ENCODE measurements around the gene IRF2BP2. TPM values are rescaled to one million over a fixed set of nuclear protein-coding genes. Genes with fewer than 3 reads are reported as not detected.

IRF2BP2 gene
- total and polyA plus RNA-seq, 2 of the 13 experiments (the other 11 are each of a cell fraction or from before 2014, with no cell fraction given) = 140 to 147 TPM

DNA sequence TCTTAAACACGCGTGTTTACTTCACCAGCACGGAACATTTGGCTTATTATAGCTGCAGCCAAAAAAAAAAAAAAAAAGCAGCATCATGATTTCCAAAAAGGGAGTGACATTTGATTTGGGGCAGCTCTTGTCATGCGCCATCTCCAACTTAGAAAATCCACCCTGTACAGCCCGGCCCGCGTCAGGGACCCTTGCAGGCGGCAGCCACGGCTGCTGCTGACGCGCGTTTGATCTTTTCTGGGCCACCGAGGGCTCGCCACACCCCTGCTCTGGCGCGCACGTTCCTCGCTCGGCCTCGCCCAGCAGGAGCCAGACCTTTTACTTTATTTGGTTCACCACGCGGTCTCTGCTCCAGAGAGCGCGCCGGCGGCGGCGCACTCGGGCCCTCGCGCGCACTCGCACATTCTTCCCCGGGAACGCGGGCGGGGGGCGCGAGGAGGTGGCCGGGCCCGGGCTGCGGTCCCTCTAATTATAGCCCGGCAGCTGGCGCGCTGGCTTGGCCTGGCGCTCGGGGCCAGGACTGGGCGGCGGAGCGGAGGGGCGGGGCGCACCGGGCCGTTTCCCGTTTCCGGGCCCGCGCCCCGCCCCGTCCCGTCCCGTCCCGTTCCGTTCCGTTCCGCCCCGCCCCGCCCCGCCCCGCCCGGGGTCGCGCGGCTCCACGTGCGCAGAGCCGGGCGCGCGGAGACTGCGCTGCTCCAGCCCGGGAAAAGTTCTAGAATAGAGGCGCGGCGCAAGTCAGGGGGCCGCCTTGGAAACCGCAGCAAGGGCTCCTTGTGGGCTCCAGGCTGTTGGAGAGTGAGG lies 10.2 kb downstream of the IRF2BP2 start (continued):
- TF ChIP-seq, protein P1, sequence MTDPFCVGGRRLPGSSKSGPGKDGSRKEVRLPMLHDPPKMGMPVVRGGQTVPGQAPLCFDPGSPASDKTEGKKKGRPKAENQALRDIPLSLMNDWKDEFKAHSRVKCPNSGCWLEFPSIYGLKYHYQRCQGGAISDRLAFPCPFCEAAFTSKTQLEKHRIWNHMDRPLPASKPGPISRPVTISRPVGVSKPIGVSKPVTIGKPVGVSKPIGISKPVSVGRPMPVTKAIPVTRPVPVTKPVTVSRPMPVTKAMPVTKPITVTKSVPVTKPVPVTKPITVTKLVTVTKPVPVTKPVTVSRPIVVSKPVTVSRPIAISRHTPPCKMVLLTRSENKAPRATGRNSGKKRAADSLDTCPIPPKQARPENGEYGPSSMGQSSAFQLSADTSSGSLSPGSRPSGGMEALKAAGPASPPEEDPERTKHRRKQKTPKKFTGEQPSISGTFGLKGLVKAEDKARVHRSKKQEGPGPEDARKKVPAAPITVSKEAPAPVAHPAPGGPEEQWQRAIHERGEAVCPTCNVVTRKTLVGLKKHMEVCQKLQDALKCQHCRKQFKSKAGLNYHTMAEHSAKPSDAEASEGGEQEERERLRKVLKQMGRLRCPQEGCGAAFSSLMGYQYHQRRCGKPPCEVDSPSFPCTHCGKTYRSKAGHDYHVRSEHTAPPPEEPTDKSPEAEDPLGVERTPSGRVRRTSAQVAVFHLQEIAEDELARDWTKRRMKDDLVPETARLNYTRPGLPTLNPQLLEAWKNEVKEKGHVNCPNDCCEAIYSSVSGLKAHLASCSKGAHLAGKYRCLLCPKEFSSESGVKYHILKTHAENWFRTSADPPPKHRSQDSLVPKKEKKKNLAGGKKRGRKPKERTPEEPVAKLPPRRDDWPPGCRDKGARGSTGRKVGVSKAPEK (CRISPR knock-in tag; IDR thresholded peaks at IDR 0.05; ENCODE audit: borderline replicate concordance) = no peak
- peak; percentile 64 for TF ChIP-seq POLR2AphosphoS5 (IDR thresholded peaks at IDR 0.05; ENCODE audit: low read depth, low read length)
- 0 out of 2 replicates have a peak, but pooled peaks have one; percentile 45 for TF ChIP-seq ZFAT (CRISPR knock-in tag; conservative IDR thresholded peaks at IDR 0.05)
- peak in 1 of 2 experiments; percentile 85; a peak in 2 of 4 replicates for TF ChIP-seq KLF16 (CRISPR knock-in tag; IDR thresholded peaks at IDR 0.05)
- TF ChIP-seq, protein P2, sequence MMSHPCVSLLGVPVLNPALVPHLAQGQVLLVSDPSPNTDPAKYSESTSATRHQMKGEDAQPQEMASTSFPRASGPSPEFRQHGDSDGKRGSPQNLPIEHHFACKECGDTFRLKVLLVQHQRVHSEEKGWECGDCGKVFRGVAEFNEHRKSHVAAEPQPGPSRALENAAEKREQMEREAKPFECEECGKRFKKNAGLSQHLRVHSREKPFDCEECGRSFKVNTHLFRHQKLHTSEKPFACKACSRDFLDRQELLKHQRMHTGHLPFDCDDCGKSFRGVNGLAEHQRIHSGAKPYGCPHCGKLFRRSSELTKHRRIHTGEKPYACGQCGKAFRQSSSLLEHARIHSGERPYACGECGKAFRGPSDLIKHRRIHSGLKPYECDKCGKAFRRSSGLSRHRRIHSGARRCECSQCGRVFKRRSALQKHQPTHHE (CRISPR knock-in tag; IDR thresholded peaks at IDR 0.05; ENCODE audit: borderline replicate concordance) = peak; percentile 64; the same call in 1 of the 2 replicates
- 0 out of 2 replicates have a peak, but pooled peaks have one; percentile 50 for TF ChIP-seq MBD4 (IDR thresholded peaks at IDR 0.05; ENCODE audit: borderline replicate concordance, low read length)
- TF ChIP-seq, protein P3, sequence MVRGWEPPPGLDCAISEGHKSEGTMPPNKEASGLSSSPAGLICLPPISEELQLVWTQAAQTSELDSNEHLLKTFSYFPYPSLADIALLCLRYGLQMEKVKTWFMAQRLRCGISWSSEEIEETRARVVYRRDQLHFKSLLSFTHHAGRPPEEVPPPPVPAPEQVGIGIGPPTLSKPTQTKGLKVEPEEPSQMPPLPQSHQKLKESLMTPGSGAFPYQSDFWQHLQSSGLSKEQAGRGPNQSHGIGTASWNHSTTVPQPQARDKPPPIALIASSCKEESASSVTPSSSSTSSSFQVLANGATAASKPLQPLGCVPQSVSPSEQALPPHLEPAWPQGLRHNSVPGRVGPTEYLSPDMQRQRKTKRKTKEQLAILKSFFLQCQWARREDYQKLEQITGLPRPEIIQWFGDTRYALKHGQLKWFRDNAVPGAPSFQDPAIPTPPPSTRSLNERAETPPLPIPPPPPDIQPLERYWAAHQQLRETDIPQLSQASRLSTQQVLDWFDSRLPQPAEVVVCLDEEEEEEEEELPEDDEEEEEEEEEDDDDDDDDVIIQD (CRISPR knock-in tag; IDR thresholded peaks at IDR 0.05; ENCODE audit: low read depth) = no peak
- no peak for TF ChIP-seq RORA (CRISPR knock-in tag; IDR thresholded peaks at IDR 0.05)
- TF ChIP-seq, protein P4, sequence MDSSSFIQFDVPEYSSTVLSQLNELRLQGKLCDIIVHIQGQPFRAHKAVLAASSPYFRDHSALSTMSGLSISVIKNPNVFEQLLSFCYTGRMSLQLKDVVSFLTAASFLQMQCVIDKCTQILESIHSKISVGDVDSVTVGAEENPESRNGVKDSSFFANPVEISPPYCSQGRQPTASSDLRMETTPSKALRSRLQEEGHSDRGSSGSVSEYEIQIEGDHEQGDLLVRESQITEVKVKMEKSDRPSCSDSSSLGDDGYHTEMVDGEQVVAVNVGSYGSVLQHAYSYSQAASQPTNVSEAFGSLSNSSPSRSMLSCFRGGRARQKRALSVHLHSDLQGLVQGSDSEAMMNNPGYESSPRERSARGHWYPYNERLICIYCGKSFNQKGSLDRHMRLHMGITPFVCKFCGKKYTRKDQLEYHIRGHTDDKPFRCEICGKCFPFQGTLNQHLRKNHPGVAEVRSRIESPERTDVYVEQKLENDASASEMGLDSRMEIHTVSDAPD (CRISPR knock-in tag; IDR thresholded peaks at IDR 0.05) = peak; percentile 88; the same call in 1 of the 2 replicates
- no peak for TF ChIP-seq FLYWCH1 (CRISPR knock-in tag; IDR thresholded peaks at IDR 0.05)
- TF ChIP-seq GATAD2A (CRISPR knock-in tag; IDR thresholded peaks at IDR 0.05) = no peak; the same call in 1 of the 2 replicates
- peak; percentile 60; the same call in 1 of the 2 replicates for TF ChIP-seq ZNF768 (CRISPR knock-in tag; IDR thresholded peaks at IDR 0.05)
- TF ChIP-seq HMG20A (CRISPR knock-in tag; IDR thresholded peaks at IDR 0.05; ENCODE audit: borderline replicate concordance) = peak; percentile 42; the same call in 1 of the 2 replicates
- peak; percentile 48; the same call in 1 of the 2 replicates for TF ChIP-seq MTF1 (CRISPR knock-in tag; IDR thresholded peaks at IDR 0.05)
- TF ChIP-seq HOXA3 (CRISPR knock-in tag; IDR thresholded peaks at IDR 0.05) = peak; percentile 72
- peak; percentile 70; the same call in 1 of the 2 replicates for TF ChIP-seq ZNF746 (CRISPR knock-in tag; IDR thresholded peaks at IDR 0.05)
- 0 out of 2 replicates have a peak, but pooled peaks have one; percentile 78 for TF ChIP-seq ZNF879 (CRISPR knock-in tag; IDR thresholded peaks at IDR 0.05)
- peak; percentile 81; the same call in 1 of the 2 replicates for TF ChIP-seq IRX3 (CRISPR knock-in tag; IDR thresholded peaks at IDR 0.05; ENCODE audit: borderline replicate concordance, low read depth)
- TF ChIP-seq YEATS4 (CRISPR knock-in tag; IDR thresholded peaks at IDR 0.05; ENCODE audit: borderline replicate concordance) = peak; percentile 84
- TF ChIP-seq SALL1 (CRISPR knock-in tag; IDR thresholded peaks at IDR 0.05) = peak; percentile 97
- peak; percentile 84 for TF ChIP-seq ZNF605 (CRISPR knock-in tag; IDR thresholded peaks at IDR 0.05)
- peak; percentile 76 for TF ChIP-seq ZNF883 (CRISPR knock-in tag; IDR thresholded peaks at IDR 0.05; ENCODE audit: not compliant biosample characterization)
- peak; percentile 68; the same call in 1 of the 2 replicates for TF ChIP-seq ZNF557 (CRISPR knock-in tag; IDR thresholded peaks at IDR 0.05)

Measured in HepG2 (cell line).